LNCAP (cell line): ENCODE results near the gene PTMA.

Source experiments
- TF ChIP-seq, protein P1 (sequence below): fragments of 450-650 bp; IDR thresholded peaks from 2 replicates; pipeline ENCODE4 v1.5.1; 2017; ENCODE audit warnings: mild to moderate bottlenecking

PTMA gene

DNA sequence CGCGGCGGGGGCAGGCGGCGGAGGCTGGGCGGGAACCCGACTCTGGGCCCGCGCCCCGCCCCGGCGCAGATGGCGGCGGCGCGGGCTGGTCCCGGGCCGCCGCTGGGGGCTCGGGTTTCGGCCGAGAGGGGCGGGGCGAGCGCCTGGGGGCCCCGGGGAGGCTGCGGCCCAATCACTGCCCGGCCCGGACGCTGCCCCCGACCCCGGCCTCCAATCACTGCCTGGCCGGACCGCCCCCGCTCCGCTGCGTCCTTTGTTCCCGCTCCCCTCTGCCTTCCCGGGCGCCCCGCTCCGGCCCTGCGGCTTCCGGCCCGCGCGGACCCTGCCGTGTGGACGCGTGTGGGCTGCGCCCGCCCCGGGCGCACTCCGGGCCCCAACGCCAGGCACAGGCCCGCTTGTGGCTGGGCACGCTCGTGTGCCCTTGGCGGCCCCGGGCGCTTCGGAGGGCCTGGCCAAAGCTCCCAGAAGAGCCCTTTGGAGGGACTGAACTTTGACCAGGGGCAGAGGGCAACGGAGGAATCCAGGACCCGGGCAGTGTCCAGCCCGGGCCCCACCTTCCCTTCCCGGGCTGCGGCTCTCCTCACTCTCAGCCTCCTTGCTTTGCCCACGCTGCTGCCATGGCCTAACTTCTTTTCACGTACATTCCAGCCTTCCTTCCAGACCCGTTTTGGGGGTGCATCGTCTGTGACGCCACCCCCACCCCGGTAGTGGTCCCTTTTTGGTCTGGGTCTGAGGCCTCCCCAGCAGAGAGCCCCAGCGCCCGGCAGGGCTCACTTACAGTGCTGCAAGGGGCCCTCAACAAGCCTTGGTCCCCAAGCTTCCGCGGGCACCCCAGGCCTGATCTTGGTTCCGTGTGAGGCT is 27.1 kb upstream of the PTMA start:
- TF ChIP-seq, protein P1, sequence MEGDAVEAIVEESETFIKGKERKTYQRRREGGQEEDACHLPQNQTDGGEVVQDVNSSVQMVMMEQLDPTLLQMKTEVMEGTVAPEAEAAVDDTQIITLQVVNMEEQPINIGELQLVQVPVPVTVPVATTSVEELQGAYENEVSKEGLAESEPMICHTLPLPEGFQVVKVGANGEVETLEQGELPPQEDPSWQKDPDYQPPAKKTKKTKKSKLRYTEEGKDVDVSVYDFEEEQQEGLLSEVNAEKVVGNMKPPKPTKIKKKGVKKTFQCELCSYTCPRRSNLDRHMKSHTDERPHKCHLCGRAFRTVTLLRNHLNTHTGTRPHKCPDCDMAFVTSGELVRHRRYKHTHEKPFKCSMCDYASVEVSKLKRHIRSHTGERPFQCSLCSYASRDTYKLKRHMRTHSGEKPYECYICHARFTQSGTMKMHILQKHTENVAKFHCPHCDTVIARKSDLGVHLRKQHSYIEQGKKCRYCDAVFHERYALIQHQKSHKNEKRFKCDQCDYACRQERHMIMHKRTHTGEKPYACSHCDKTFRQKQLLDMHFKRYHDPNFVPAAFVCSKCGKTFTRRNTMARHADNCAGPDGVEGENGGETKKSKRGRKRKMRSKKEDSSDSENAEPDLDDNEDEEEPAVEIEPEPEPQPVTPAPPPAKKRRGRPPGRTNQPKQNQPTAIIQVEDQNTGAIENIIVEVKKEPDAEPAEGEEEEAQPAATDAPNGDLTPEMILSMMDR = no peak

DNA sequence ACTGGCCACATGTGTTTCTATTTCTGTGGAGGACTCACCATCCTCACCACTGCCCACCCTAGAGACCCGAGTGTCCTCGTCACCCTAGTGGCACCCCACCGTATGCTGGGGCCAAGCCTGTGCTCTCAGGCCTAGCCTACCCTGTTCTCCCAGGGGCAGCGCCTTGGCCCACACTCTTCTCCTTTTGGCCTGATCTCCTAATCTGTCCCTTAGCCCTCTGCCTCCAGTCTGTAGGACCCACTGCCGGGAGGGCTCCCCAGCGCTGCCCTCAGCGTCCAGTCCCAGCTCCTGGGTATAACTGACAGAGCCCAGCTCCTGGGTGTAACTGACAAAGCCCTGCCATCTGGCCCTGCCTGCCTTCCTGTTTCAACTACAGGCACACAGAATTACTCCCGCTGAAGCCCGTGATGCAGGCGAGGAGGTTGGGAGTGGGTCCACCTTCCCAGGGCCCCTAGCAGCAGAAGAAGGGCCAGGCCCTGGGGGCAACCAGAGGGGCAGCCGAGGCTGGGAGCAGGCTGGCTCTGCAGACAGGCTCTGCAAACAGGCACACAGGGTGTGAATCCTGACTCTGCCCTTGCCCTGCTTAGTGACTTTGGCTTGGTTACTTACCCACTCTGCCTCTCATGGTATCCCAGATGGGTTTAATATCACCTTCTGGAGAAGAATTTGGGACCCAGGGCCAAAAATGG is 25.6 kb upstream of the PTMA start:
- TF ChIP-seq, protein P1 = no peak

GRCh38 chr2:231683292-231684235 is 24.8 kb upstream of the PTMA start:
- TF ChIP-seq, protein P1 = no peak

DNA sequence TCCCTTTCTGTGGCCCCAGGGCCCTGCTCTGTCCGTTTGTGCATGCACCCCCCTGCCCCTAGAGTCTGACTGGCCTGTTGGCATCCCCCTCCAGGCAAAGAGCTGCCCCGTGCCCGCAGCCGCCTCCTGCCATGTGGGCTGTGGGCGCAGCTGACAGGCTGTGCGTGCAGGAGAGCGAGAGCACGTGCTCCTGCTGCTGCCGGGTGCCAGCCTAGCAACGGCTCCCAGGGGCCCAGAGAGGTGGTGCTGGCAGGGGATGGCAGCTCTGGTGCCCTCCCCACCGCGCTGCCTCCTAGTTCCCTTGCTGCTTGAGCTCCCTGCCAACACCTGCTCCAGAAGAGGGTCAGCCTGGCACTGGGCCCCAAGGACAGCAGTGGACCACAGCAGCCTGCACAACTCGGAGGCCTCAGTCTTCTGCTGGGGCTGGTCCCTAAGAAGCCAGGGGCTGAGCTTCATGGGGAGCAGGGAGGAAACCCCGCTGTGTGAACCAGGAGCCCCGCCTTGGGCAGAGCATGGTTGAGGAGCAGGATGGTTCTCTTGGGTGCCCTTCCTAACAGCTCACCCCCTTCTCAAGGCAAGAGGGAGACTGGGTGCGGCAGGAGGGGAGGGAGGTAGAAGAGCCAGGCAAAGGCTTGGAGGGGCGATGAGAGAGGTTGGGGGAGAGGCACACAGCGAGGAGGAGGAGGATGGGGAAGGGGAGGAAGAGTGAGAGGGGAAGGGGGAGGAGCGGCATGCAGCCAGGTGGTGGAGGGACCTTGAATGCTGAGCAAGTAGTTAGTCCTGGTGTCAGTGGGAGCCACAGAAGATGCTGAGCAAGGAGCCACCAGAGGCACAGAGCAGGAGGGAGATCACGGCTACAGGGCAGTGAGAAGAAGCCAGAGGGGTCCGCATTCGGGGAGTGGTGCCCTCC is 23.8 kb upstream of the PTMA start:
- TF ChIP-seq, protein P1 = no peak

DNA sequence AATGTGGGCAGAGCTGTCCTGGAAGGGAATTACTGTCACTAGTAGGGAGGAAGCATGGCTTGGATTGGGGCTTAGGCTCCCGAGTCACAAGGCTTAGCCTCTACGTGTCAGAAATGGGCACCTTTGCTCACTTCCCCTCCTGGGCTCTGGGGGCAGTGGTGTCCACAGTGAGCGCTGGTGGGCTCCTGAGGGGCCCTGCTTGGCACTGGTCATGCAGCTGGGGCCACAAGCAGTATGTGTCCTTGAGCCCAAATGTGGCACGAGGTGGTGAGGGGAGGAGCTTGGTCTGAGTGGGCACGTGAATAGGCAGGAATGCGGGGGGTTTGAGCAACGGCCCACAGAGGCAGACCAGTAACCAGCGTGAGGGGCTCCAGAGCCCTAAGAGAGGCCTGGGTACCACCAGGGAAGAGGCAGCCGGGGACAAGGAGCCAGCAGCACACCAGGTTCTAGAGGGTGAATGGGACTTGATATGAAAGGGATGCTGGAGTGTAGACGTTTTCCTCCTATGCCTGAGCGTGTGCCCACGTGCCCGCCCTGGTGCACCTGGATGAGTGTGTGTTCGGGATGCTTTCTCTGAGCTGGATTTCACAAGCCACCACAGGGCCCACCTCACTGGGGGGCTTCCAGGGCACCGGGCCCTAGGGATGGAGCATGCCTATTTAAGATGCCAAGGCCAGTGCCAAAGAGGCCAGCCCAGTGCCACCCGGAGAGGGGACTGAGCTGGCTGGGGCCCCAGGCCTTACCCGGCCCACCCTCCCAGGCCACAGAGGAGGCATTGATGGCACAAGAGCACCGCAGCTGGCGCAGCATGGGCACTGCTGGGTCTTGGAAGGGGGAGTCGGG is 22.8 kb upstream of the PTMA start:
- TF ChIP-seq, protein P1 = no peak

DNA sequence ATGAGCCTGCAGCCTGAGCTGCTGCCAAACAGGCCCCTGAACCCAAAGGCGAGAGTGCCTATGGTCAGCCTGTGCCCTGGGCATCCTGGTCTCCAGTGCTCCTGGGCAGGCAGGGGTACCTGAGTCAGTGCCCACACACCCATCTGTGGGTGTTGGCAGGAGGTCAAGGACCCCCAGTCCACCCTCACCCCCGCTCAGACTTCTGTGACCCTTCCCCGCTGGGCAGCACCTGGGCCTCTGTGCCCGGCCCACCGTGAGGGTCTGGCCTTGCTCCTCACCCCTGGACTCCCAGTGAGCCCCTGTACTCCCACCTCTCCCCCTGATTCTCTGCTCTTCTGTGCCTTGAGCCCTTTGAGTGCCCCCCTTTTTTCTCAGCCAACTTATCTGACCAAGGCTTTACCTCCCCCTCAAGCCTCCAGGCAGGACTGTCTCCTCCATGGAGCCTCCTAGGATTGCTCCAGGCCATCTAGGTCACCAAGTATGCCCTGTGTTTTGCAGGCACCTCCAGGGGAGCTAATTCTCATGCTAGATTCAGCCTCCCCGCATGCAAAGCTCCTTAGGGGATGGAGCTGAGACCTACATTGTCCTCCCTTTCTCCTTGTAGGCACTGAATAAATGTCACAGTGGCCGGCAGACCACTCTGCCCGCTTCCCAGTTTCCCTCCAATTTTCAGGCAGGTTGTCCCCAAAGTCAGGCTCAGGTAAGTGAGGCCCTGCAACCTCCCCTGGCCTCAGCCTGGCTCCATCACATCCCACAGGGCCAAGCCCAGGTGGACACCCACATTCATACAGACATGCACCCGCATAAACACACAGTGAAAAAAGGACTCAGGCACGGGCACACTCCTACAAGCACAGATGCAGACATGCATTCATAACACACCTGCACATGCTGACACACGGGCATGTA is 21.9 kb upstream of the PTMA start:
- TF ChIP-seq, protein P1 = no peak
